Measurements from ENCODE around the gene XIRP2.
"Not testable (repeated sequence)": the region's sequence is repeated elsewhere in the genome, so short reads cannot be mapped to it uniquely, and the experiment has no call there.

The XIRP2 gene

DNA sequence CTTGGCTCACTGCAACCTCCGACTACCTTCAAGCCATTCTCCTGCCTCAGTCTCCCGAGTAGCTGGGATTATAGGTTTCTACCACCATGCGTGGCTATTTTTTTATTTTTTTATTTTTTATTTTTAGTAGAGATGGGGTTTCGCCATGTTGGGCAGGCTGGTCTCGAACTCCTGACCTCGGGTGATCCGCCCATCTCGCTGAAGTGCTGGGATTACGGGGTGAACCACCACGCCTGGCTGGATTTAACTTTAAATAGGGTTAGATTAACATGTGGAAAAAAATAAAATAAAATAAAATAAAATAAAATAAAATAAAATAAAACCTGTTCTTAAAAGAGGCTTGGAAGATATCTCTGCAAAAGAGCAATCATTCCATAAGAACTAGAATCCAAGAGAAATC, 170.9 kb downstream of the XIRP2 start:
- DNase-seq (ENCODE audit: insufficient read length, low spot score) (no peak), FAIRE-seq (no peak)
- TF ChIP-seq POLR2AphosphoS5 (IDR thresholded peaks at IDR 0.05; ENCODE audit: low read depth, low read length): no peak
- TF ChIP-seq PAX5 (IDR thresholded peaks at IDR 0.05; ENCODE audit: insufficient read depth, low read length, severe bottlenecking): no peak
- TF ChIP-seq SPI1 (IDR thresholded peaks at IDR 0.05; ENCODE audit: low read depth, low read length): no peak
- TF ChIP-seq TAF1 (IDR thresholded peaks at IDR 0.05; ENCODE audit: low read depth, low read length): no peak
- TF ChIP-seq POU2F2 (IDR thresholded peaks at IDR 0.05; ENCODE audit: low read depth, low read length): no peak
- no peak for TF ChIP-seq POLR2A (IDR thresholded peaks at IDR 0.05; ENCODE audit: low read depth, low read length)

DNA sequence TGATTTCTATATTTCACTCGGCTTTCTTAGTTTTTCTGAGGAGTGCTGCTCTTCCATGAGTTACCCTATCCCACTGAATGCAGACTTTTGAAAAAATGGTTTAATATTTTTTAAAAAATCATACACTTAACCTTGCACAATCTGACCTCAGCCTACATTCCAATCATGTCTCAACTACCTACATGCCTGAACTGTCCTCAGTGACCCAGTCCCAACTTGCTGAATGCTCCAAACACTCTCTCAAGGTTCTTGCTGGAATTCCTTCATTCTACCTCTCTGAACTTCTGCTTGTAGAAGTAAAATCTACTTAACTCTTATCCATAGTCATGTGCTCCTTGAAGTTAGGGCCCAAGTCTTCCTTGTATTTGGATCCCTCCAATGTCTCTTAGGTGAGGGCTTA, 181.6 kb downstream of the XIRP2 start:
- DNase-seq (ENCODE audit: insufficient read length, low spot score) (no peak), FAIRE-seq (no peak)
- TF ChIP-seq POU2F2 (IDR thresholded peaks at IDR 0.05; ENCODE audit: low read depth, low read length) (no peak), PAX5 (IDR thresholded peaks at IDR 0.05; ENCODE audit: insufficient read depth, low read length, severe bottlenecking) (no peak), POLR2AphosphoS5 (IDR thresholded peaks at IDR 0.05; ENCODE audit: low read depth, low read length) (no peak), SPI1 (IDR thresholded peaks at IDR 0.05; ENCODE audit: low read depth, low read length) (no peak), TAF1 (IDR thresholded peaks at IDR 0.05; ENCODE audit: low read depth, low read length) (no peak), POLR2A (IDR thresholded peaks at IDR 0.05; ENCODE audit: low read depth, low read length) (no peak)

DNA sequence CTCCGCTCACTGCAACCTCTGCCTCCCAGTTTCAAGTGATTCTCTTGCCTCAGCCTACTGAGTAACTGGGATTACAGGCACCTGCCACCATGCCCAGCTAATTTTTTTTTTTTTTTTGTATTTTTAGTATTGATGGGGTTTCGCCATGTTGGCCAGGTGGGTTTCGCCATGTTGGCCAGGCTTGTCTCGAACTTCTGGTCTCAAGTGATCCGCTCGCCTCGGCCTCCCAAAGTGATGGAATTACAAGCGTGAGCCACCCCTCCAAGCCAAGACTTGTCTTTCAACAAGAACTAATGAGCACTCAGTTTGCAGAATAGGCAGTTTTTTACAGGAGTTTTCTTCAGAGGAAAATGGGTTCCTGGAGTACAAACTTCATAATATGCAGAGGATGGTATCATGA, 187.4 kb downstream of the XIRP2 start:
- DNase-seq (ENCODE audit: insufficient read length, low spot score); FAIRE-seq: not testable (repeated sequence)

DNA sequence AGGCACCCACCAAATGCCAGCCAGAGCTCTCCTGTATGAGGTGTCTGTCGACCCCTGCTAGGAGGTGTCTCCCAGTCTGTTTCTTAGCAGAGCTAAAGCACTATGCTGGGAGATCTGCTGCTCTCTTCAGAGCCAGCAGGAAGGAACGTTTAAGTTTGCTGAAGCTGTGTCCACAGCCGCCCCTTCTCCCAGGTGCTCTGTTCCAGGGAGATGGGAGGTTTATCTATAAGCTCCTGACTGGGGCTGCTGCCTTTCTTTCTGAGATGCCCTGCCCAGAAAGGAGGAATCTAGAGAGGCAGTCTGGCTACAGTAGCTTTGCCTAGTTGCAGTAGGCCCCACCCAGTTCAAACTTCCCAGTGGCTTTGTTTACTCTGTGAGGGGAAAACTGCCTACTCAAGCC, 210.7 kb downstream of the XIRP2 start:
- FAIRE-seq; DNase-seq (ENCODE audit: insufficient read length, low spot score): not testable (repeated sequence)

DNA sequence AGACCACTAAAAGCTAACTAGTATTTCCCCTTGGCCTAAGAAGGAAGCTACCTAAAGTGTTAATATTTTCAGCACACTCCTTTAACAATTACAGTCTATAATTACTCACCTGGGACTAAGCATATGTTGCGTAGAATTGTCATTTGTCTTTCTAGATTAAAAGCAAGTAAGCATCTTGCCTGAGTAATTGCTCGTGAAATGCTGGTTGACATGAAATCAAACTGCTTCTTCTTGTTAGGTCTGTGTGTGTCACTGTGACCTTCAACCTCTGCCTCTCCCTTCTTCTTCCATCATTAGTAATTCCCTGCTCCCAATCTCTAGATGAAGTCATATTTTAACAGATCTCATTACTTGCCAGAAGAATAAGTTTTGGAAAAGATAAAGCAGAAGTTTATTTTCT, 212.2 kb downstream of the XIRP2 start:
- DNase-seq (ENCODE audit: insufficient read length, low spot score) (no peak), FAIRE-seq (no peak)
- TF ChIP-seq POLR2A (IDR thresholded peaks at IDR 0.05; ENCODE audit: low read depth, low read length) (no peak), PAX5 (IDR thresholded peaks at IDR 0.05; ENCODE audit: insufficient read depth, low read length, severe bottlenecking) (no peak), POLR2AphosphoS5 (IDR thresholded peaks at IDR 0.05; ENCODE audit: low read depth, low read length) (no peak), POU2F2 (IDR thresholded peaks at IDR 0.05; ENCODE audit: low read depth, low read length) (no peak), SPI1 (IDR thresholded peaks at IDR 0.05; ENCODE audit: low read depth, low read length) (no peak), TAF1 (IDR thresholded peaks at IDR 0.05; ENCODE audit: low read depth, low read length) (no peak)

DNA sequence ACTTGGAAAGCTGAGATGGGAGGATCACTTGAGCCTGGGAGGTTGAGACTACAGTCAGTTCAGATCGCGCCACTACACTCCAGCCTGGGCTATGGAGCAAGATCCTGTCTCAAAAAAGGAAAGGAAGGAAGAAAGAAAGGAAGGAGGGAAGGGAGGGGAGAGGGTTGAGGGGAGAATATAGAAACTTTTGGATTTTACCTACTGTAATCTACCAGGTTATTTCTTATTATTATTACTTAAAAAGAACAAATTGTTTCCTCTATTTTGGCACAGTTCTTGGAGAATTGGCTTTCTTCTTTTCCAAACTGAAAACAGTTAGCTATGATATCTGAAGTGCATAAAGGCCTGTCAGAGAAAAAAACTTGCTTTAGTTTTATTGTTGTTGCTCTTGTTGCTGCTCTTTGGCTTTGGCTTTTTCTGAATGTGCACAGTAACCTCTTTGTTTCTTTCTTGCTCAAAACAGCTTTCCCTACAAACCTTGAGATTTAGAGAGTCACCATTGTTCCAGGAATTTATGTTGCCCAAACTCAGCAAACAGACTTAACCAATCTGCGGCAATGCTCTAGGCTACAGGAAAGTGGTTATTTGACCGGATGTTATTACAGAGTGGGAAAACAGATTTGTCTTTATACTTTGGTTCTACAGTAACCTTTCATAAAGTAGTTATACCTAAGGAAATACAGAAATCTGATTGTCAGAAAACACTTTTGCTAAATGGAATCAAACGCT, 214.9 kb downstream of the XIRP2 start:
- DNase-seq (ENCODE audit: insufficient read length, low spot score) (no peak), FAIRE-seq (no peak)
- TF ChIP-seq PAX5 (IDR thresholded peaks at IDR 0.05; ENCODE audit: insufficient read depth, low read length, severe bottlenecking) (no peak), SPI1 (IDR thresholded peaks at IDR 0.05; ENCODE audit: low read depth, low read length) (no peak), POLR2AphosphoS5 (IDR thresholded peaks at IDR 0.05; ENCODE audit: low read depth, low read length) (no peak), POU2F2 (IDR thresholded peaks at IDR 0.05; ENCODE audit: low read depth, low read length) (no peak), TAF1 (IDR thresholded peaks at IDR 0.05; ENCODE audit: low read depth, low read length) (no peak), POLR2A (IDR thresholded peaks at IDR 0.05; ENCODE audit: low read depth, low read length) (no peak)

DNA sequence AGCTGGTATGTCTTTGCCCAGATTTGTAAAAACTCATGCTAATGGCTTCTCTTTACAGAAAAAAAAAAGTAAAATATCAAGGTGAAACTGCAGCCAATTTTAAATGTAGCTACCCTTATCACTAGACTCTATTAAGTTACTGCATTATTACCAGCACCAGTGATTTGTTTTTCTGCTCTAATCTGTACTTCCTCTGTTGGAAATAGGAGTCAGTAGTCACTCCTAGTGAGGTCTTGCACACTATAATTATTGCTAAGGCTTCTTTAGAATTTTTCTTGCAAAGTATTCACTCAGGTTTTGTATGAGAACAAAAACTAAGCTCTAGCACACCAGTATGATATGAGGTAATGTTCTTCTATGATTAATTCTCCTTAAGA, 215.5 kb downstream of the XIRP2 start:
- no peak for TF ChIP-seq POLR2AphosphoS5 (IDR thresholded peaks at IDR 0.05; ENCODE audit: low read depth, low read length)
- FAIRE-seq (no peak), DNase-seq (ENCODE audit: insufficient read length, low spot score) (no peak)

DNA sequence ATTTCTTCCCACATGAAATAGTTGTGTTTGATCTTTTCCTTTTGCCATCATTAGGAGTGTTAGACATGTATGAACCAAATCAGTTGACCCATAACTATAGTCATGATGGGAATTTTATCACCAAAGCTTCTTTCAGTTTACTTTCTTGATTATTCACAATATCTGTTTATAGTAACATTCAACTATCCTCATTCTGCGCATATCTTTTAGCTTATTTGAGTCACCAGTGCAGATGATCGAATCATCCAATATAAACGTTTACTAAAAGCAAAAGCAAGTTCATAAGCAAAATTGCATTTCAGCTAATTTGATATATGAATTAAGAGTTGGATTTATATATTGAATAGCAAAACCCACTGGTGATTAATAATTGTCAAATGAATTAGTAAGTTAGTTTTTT, 216.4 kb downstream of the XIRP2 start:
- FAIRE-seq: no peak
- TF ChIP-seq SPI1 (IDR thresholded peaks at IDR 0.05; ENCODE audit: low read depth, low read length): no peak
- no peak for TF ChIP-seq POU2F2 (IDR thresholded peaks at IDR 0.05; ENCODE audit: low read depth, low read length)
- TF ChIP-seq PAX5 (IDR thresholded peaks at IDR 0.05; ENCODE audit: insufficient read depth, low read length, severe bottlenecking): no peak
- TF ChIP-seq POLR2A (IDR thresholded peaks at IDR 0.05; ENCODE audit: low read depth, low read length): no peak
- TF ChIP-seq POLR2AphosphoS5 (IDR thresholded peaks at IDR 0.05; ENCODE audit: low read depth, low read length): no peak
- TF ChIP-seq TAF1 (IDR thresholded peaks at IDR 0.05; ENCODE audit: low read depth, low read length): no peak
- no peak for DNase-seq (ENCODE audit: insufficient read length, low spot score)

DNA sequence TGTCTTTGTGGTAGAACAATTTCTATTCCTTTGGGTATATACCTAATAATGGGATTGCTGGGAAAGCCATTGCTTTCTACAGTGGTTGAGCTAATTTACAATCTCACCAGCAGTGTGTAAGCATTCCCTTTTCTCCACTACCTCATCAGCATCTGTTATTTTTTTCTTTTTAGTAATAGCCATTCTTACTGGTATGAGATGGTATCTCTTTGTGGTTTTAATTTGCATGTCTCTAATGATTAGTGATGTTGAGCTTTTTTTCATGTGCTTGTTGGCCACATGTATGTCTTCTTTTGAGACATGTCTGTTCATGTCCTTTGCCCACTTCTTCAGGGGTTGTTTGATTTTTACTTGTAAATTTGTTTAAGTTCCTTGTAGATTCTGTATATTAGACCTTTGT, 221.4 kb downstream of the XIRP2 start:
- not testable (repeated sequence) for FAIRE-seq

DNA sequence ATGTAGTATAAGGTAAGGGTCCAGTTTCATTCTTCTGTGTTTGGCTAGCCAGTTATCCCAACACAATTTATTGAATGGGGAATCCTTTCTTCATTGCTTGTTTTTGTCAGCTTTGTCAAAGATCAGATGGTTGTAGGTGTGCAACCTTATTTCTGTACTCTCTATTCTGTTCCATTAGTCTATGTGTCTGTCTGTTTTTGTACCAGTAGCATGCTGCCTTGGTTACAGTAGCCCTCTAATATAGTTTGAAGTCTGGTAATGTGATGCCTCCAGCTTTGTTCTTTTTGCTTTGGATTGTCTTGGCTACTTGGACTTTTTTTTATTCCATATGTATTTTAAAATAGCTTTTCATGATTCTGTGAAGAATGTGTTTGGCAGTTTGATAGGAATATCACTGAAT, 222.1 kb downstream of the XIRP2 start:
- DNase-seq (ENCODE audit: insufficient read length, low spot score): no peak
- TF ChIP-seq POLR2AphosphoS5 (IDR thresholded peaks at IDR 0.05; ENCODE audit: low read depth, low read length) (no peak), SPI1 (IDR thresholded peaks at IDR 0.05; ENCODE audit: low read depth, low read length) (no peak), POLR2A (IDR thresholded peaks at IDR 0.05; ENCODE audit: low read depth, low read length) (no peak), PAX5 (IDR thresholded peaks at IDR 0.05; ENCODE audit: insufficient read depth, low read length, severe bottlenecking) (no peak), POU2F2 (IDR thresholded peaks at IDR 0.05; ENCODE audit: low read depth, low read length) (no peak), TAF1 (IDR thresholded peaks at IDR 0.05; ENCODE audit: low read depth, low read length) (no peak)
- no peak for FAIRE-seq

More for the DNA sequence above, 221.4 kb downstream of the XIRP2 start:
- DNase-seq (ENCODE audit: insufficient read length, low spot score): not testable (repeated sequence)

DNA sequence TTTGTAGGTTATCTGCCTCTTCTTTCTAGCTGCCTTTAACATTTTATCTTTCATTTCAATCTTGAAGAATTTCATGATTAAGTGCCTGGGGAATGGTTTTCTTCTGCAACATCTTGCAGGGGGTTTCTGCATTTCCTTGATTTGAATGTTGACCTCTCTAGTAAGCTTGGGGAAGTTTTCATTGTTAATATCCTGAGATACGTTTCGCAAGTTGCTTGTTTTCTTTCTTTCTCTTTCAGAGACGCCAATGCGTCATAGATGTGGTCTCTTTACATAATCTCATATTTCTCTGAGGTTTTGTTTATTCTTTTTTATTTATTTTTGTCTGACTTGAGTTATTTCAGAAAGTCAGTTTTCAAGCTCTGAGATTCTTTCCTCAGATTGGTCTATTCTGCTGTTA, 225.7 kb downstream of the XIRP2 start:
- TF ChIP-seq POU2F2 (IDR thresholded peaks at IDR 0.05; ENCODE audit: low read depth, low read length) (no peak), PAX5 (IDR thresholded peaks at IDR 0.05; ENCODE audit: insufficient read depth, low read length, severe bottlenecking) (no peak), SPI1 (IDR thresholded peaks at IDR 0.05; ENCODE audit: low read depth, low read length) (no peak)
- FAIRE-seq (no peak), DNase-seq (ENCODE audit: insufficient read length, low spot score) (no peak)

All from GM12891 (cell line).